ENCODE results near the gene THBD.
A peak's percentile ranks its signal among the peaks of the same experiment; 100 is the strongest.

Gene THBD

GRCh38 chr20:23049201-23050075, at the start of gene THBD:
Gene THBD (minus strand): TSS chr20:23049672. CDS start chr20:23049504, 168 bp downstream.
- no peak for TF ChIP-seq CTCF (IDR thresholded peaks at IDR 0.05; ENCODE audit: insufficient read depth, low read length, missing control alignments)
- CTCF ChIA-PET, result interaction anchor here (1.0 to 5.0 kb wide), 9 partner anchors 12 to 358 kb away, joined by 3 to 50 read pairs (median 10); no protein-coding TSS in a partner anchor
- POLR2A ChIA-PET, result no interaction called here
- no peak for DNase-seq (ENCODE audit: low read depth, low spot score)
- H3K4me3 ChIP-seq (ENCODE audit: low read depth, low read length), result peak within 1 kb of the TSS; percentile 60

- no peak for DNase-seq (ENCODE audit: low read depth, low spot score)
- POLR2A ChIA-PET, result no interaction called here
- no peak overlapping the region for H3K4me3 ChIP-seq (ENCODE audit: low read depth, low read length)
- CTCF ChIA-PET, result interaction anchor here (0.6 kb wide), 1 partner anchor 407 kb away, joined by 3 read pairs; no protein-coding TSS in a partner anchor
- TF ChIP-seq CTCF (IDR thresholded peaks at IDR 0.05; ENCODE audit: insufficient read depth, low read length, missing control alignments), result no peak
Measured at GRCh38 chr20:23097636-23098580, 48.4 kb upstream of the THBD start.

GRCh38 chr20:23096986-23097520, 47.6 kb upstream of the THBD start:
- CTCF ChIA-PET, result interaction anchor here (0.6 kb wide), 1 partner anchor 407 kb away, joined by 3 read pairs; no protein-coding TSS in a partner anchor
- POLR2A ChIA-PET, result no interaction called here
- no peak overlapping the region for H3K4me3 ChIP-seq (ENCODE audit: low read depth, low read length)
- no peak for TF ChIP-seq CTCF (IDR thresholded peaks at IDR 0.05; ENCODE audit: insufficient read depth, low read length, missing control alignments)
- no peak for DNase-seq (ENCODE audit: low read depth, low spot score)

- ChIA-PET POLR2A (no interaction called here), CTCF (no interaction called here)
- DNase-seq (ENCODE audit: low read depth, low spot score), result no peak
- H3K4me3 ChIP-seq (ENCODE audit: low read depth, low read length), result no peak overlapping the region
- no peak for TF ChIP-seq CTCF (IDR thresholded peaks at IDR 0.05; ENCODE audit: insufficient read depth, low read length, missing control alignments)
Measured at GRCh38 chr20:23096097-23096496, 46.6 kb upstream of the THBD start.

- no peak overlapping the region for H3K4me3 ChIP-seq (ENCODE audit: low read depth, low read length)
- POLR2A ChIA-PET, result no interaction called here
- DNase-seq (ENCODE audit: low read depth, low spot score), result no peak
- CTCF ChIA-PET, result no interaction called here
- TF ChIP-seq CTCF (IDR thresholded peaks at IDR 0.05; ENCODE audit: insufficient read depth, low read length, missing control alignments), result no peak
Measured at GRCh38 chr20:23095499-23095898, 46.0 kb upstream of the THBD start.
